GM21526 (cell line): ENCODE measurements around the gene TRIM75.
"Not testable (repeated sequence)": the region's sequence is repeated elsewhere in the genome, so short reads cannot be mapped to it uniquely, and the experiment has no call there.

Experiments used
- ATAC-seq: cut with Tn5 transposase; IDR thresholded peaks from one replicate; pipeline ENCODE4 v1.9.1; 2021; ENCODE audit warnings: moderate library complexity; ENCODE audit not compliant: unreplicated experiment, low FRiP score

TRIM75 gene

GRCh38 chr4:165053645-165054044, at the start of gene TRIM75:
Gene TRIM75, plus strand, starts transcription at chr4:165053866. Its CDS starts 5,282 bp downstream, at chr4:165059148.
- no peak for ATAC-seq

GRCh38 chr4:165005352-165005925, 48.2 kb upstream of the TRIM75 start:
- no peak for ATAC-seq

- ATAC-seq = no peak
Observed at GRCh38 chr4:165006456-165006855, 47.2 kb upstream of the TRIM75 start.

GRCh38 chr4:165006886-165007285, 46.8 kb upstream of the TRIM75 start:
- no peak for ATAC-seq

GRCh38 chr4:165009493-165010227, 44.0 kb upstream of the TRIM75 start:
- no peak for ATAC-seq

- ATAC-seq = no peak
Observed at GRCh38 chr4:165010487-165010886, 43.2 kb upstream of the TRIM75 start.

GRCh38 chr4:165010991-165011390, 42.7 kb upstream of the TRIM75 start:
- ATAC-seq = no peak

GRCh38 chr4:165011403-165011802, 42.3 kb upstream of the TRIM75 start:
- ATAC-seq = no peak

- no peak for ATAC-seq
Observed at GRCh38 chr4:165013691-165014090, 40.0 kb upstream of the TRIM75 start.

GRCh38 chr4:165016971-165017370, 36.7 kb upstream of the TRIM75 start:
- no peak for ATAC-seq

- ATAC-seq = not testable (repeated sequence)
Observed at GRCh38 chr4:165019995-165020394, 33.7 kb upstream of the TRIM75 start.

GRCh38 chr4:165025782-165026181, 27.9 kb upstream of the TRIM75 start:
- not testable (repeated sequence) for ATAC-seq

- ATAC-seq = no peak
Observed at GRCh38 chr4:165027762-165028402, 25.8 kb upstream of the TRIM75 start.

- no peak for ATAC-seq
Observed at GRCh38 chr4:165031436-165032211, 22.0 kb upstream of the TRIM75 start, which contains the start of gene TRIM60. Gene TRIM60, plus strand, starts transcription at chr4:165031999. Its CDS starts 8,074 bp downstream, at chr4:165040073.

- no peak for ATAC-seq
Observed at GRCh38 chr4:165048170-165048569, 5.5 kb upstream of the TRIM75 start.

- no peak for ATAC-seq
Observed at GRCh38 chr4:165052627-165053026, 1.0 kb upstream of the TRIM75 start.

GRCh38 chr4:165055601-165056000, 1.9 kb downstream of the TRIM75 start:
- no peak for ATAC-seq

GRCh38 chr4:165058666-165059065, 5.0 kb downstream of the TRIM75 start:
- no peak for ATAC-seq

GRCh38 chr4:165059386-165059785, 5.7 kb downstream of the TRIM75 start:
- no peak for ATAC-seq

- no peak for ATAC-seq
Observed at GRCh38 chr4:165060938-165061337, 7.3 kb downstream of the TRIM75 start.

GRCh38 chr4:165070560-165070959, 16.9 kb downstream of the TRIM75 start:
- ATAC-seq = no peak
